ENCODE results near the gene SOWAHD.
A peak's percentile ranks its signal among the peaks of the same experiment; 100 is the strongest.
"Not testable (repeated sequence)": the region's sequence is repeated elsewhere in the genome, so short reads cannot be mapped to it uniquely, and the experiment has no call there.

SOWAHD gene, protein sequence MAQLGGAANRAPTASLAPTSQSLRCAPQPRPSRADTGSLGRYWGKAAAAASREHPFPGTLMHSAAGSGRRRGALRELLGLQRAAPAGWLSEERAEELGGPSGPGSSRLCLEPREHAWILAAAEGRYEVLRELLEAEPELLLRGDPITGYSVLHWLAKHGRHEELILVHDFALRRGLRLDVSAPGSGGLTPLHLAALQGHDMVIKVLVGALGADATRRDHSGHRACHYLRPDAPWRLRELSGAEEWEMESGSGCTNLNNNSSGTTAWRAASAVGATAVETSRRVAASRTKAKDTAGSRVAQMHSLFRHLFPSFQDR

GRCh38 chrX:119757979-119758730 is at the start of gene SOWAHD:
SOWAHD (plus strand) TSS chrX:119758588; CDS start chrX:119758668, 80 bp downstream.
- no peak for DNase-seq

- no peak for DNase-seq
These were observed 49.5 kb upstream of the SOWAHD start for GRCh38 chrX:119708936-119709335.

DNA sequence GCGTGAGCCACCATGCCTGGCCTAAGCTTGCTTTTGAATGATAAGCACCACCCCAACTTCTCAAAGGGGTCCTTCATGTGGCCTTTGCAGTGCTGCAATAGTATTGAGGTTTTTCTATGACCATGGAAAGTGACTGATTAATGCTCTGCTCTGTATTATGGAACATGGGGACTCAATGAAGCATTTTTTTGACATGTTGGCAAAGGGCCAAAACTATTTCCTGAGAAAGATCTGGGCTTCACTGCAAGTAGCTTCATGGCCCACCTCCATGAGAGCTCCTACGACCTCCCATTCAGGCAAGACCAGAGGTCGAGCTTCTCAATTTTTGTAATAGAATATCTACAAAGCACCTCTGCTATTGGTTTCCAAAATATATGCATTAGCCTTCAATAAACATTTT is 48.8 kb upstream of the SOWAHD start:
- no peak for DNase-seq

- no peak for DNase-seq
These were observed 36.9 kb upstream of the SOWAHD start for GRCh38 chrX:119721487-119721886.

DNA sequence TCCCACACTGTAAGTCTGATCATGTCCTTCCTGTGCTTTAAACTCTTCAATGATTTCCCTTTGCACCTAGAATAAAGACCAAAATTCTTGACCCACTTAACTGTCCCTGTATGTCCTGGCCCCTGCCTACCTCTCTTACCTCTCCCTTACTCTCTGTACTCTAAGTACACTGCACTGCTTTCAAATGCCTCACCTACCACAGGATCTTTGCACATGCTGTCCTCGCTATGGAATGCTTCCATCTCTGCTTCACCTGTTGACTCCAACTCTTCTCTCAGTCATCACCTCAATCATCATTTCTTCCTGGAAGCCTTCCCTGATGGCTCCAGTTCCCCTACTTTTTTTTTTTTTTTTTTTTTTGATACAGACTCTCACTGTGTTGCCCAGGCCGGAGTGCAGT is 36.5 kb upstream of the SOWAHD start:
- no peak for DNase-seq

DNA sequence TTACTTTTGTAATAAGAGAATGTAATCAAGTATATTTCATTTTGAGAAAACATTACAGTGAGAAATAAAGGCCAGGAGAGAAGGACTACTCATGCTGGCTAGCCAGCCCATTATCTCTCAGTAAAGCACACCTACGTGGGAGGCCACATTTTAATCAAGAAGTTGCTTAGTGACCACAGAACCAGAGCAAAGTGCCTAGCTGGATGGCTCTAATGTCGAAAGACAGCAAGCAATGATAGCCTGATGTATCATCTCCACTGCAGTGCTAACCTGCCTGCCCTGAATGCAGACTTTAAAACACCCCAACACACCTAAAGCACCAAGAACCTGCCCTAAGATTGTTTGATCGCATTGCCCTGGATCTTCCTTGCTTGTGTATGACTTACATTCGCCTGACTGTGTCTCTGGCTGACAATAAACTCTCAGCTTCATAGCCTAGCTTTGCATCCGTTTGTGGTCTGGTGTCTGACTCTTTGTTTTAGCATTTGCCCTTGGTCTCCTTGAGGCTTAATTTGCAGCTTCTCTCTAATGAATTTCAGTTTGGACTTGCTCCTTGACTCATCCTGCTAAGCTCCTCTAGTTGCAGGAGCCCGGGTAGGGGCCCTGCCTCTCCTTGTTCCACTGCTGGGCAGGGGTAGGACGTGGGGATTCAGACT is 31.4 kb upstream of the SOWAHD start:
- DNase-seq: no peak

DNA sequence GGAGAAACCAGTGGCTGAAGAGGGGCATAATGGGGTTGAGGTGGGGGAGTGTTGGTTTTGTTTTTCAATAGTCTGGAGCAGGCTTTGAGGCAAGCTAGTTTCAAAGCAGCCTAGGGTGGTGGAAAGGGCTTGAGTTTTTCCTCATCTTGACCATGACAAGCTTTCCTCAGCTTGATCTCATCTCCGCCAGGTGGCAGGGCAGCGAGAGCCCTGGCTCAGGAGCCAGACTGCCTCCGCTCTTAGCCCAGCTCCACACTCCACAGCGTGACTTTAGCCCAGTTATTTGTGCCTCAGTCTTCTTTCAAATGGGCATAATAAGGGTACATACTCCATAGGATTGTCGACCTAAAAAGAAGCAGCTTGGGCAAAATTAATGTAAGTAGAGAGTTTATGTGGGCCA is 29.9 kb upstream of the SOWAHD start:
- DNase-seq: no peak

- DNase-seq: peak; percentile 82
These were observed 28.8 kb upstream of the SOWAHD start for GRCh38 chrX:119729408-119730201.

GRCh38 chrX:119734897-119735339 is 23.5 kb upstream of the SOWAHD start:
- peak; percentile 23 for DNase-seq

DNA sequence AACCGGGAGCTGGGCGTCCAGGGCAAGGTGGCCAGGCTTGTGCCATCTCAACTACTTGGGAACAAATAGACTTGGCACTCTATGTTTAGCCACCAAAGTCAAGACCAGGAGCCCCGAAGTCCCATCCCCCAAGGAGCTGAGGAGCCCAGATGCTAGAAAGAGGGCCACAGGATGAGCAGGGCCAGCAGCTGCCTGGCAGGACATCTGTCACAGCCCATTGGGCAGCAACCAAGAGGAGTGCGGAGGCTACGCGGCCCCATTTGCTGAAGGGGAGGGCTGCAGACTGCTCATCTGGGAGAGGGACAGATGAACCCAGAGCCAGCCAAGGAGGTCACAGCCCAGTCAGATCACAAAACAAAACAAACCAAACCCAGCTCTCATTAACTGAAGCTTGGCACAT is 22.9 kb upstream of the SOWAHD start:
- no peak for DNase-seq

GRCh38 chrX:119736206-119736764 is 22.1 kb upstream of the SOWAHD start:
- DNase-seq: no peak

DNA sequence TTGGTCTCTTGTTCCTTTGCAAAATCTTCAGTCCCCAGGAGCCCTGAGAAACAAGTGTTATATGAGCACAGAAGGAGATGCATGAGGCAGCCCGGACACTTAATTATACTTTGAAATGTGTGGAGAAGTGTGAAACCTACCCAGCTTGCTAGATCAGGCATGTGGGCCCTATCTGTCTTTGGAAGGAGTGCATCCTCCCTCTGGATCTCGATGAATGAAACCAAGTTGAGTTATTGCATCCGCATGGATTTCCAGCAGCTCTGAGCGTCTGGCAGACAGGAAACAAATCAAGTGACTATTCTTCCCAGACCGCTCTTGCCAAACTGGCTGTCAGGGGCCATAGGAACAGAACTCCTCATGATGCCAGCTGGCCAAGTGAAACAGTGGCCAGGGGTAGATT is 19.6 kb upstream of the SOWAHD start:
- no peak for DNase-seq

GRCh38 chrX:119745283-119745848 is 13.0 kb upstream of the SOWAHD start:
- DNase-seq: no peak

GRCh38 chrX:119750131-119750530 is 8.3 kb upstream of the SOWAHD start:
- not testable (repeated sequence) for DNase-seq

- not testable (repeated sequence) for DNase-seq
These were observed 7.6 kb upstream of the SOWAHD start for GRCh38 chrX:119750751-119751150.

GRCh38 chrX:119753001-119753400 is 5.4 kb upstream of the SOWAHD start:
- no peak for DNase-seq

- no peak for DNase-seq
These were observed 4.6 kb upstream of the SOWAHD start for GRCh38 chrX:119753639-119754257.

- DNase-seq: peak; percentile 68
These were observed 2.3 kb upstream of the SOWAHD start for GRCh38 chrX:119755981-119756533.

DNA sequence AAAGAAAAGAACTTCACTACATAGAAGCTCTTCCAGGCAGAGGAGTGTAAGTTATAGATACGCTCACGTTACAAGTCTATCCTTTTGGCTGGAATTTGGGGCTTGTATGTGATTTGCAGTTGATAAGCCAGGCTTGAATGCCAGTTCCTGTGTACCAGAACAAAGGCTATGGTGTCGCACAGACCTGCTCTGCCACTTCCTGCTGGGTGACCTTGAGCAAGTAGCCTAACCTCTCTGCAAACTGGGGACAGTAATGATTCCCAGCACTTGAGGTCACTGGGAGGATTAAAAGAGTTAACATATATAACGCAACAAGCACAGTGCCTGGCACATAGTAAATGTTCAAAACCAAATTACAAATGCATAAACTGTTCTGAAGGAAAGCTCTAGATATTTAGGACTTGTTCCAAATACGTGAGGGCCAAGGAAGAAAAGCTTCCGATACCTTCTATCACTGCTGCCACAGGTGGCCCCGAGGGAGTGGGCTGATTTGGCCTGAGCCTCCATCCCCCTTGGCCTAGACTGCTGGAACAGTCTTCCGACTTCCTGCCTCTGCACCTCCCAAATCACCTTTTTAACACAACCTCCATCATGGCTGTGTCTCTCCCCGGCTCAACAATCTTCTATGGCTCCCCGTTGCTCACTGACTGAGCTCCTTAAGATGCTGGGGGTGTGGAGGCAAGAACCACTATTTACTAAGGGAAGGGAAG is 1.3 kb upstream of the SOWAHD start:
- no peak for DNase-seq

DNA sequence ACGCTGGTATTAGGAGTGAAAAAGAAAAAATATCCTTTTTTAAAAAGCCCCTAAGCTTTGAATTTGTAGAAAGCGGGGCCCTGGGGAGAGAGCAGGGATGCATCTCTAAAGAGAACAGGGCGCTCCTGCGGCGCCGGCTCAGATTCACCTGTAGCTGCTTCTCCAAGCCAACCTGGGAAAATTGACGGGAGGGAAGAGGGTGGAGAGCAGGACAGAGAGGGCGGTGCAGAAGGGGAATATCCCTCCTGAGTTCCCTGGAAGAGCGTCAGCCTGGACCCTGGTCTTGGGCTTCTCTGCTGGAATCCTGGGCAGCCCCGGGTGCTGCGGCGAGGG is 776 bp upstream of the SOWAHD start:
- no peak for DNase-seq

DNA sequence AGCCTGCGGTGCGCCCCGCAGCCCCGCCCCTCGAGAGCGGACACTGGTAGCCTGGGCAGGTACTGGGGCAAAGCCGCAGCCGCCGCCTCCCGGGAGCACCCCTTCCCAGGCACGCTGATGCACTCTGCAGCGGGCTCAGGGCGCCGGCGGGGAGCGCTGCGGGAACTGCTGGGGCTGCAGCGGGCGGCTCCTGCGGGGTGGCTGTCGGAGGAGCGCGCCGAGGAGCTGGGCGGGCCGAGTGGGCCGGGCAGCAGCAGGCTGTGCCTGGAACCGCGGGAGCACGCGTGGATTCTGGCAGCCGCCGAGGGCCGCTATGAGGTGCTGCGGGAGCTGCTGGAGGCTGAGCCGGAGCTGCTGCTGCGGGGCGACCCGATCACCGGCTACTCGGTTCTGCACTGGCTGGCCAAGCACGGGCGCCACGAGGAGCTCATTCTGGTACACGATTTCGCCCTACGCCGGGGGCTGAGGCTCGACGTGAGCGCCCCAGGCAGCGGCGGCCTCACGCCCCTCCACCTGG is 401 bp downstream of the SOWAHD start:
- no peak for DNase-seq

Measured in suppressor macrophage treated with lipopolysaccharide for 4 hours (primary cell).